ENCODE measurements around the gene HYAL4. TPM values are rescaled to one million over a fixed set of nuclear protein-coding genes. Genes with fewer than 3 reads are reported as not detected.
A peak's percentile ranks its signal among the peaks of the same experiment; 100 is the strongest.
"Not testable (repeated sequence)": the region's sequence is repeated elsewhere in the genome, so short reads cannot be mapped to it uniquely, and the experiment has no call there.

The HYAL4 gene
- total and polyA plus RNA-seq, 5 donors: 0.41 to 0.42 TPM; not detected in 3

- H3K27me3 ChIP-seq (ENCODE audit: control insufficient read depth, insufficient read depth): no peaks in the 10 kb centered on the region
- H3K9me3 ChIP-seq (ENCODE audit: control insufficient read depth, low read length): no peaks in the 10 kb centered on the region
- intact Hi-C loops (cut with DNase I): loop anchor here in 3 of 4 donors (2.0 to 10.0 kb wide), 6 partner anchors 60 to 280 kb away; no protein-coding TSS in a partner anchor
- ATAC-seq (no peak), DNase-seq (no peak)
- WGBS: 66% methylated on average over 1 of the region's 1 CpG
- H3K4me3 ChIP-seq (ENCODE audit: low read length): no peak overlapping the region
- no peaks in the 10 kb centered on the region for H3K4me1 ChIP-seq (ENCODE audit: control insufficient read depth, insufficient read depth, low read length)
- no peak overlapping the region for H3K27ac ChIP-seq (ENCODE audit: low read length)
Observed at GRCh38 chr7:123864966-123865365, 20.0 kb downstream of the HYAL4 start.

- 16% methylated on average over 3 of the region's 3 CpGs for WGBS
- Histone ChIP-seq H3K27me3 (ENCODE audit: control insufficient read depth, insufficient read depth) (no peaks in the 10 kb centered on the region), H3K27ac (ENCODE audit: low read length) (no peak overlapping the region), H3K9me3 (ENCODE audit: control insufficient read depth, low read length) (no peaks in the 10 kb centered on the region), H3K4me3 (ENCODE audit: low read length) (no peak overlapping the region), H3K4me1 (ENCODE audit: control insufficient read depth, insufficient read depth, low read length) (no peaks in the 10 kb centered on the region)
- no peak for DNase-seq
- ATAC-seq: peak; percentile 71 to 81
- intact Hi-C loops (cut with DNase I): loop anchor here in 3 of 4 donors (2.0 to 10.0 kb wide), 5 partner anchors 61 to 281 kb away; no protein-coding TSS in a partner anchor
Observed at GRCh38 chr7:123865517-123866117, 20.6 kb downstream of the HYAL4 start.

DNA sequence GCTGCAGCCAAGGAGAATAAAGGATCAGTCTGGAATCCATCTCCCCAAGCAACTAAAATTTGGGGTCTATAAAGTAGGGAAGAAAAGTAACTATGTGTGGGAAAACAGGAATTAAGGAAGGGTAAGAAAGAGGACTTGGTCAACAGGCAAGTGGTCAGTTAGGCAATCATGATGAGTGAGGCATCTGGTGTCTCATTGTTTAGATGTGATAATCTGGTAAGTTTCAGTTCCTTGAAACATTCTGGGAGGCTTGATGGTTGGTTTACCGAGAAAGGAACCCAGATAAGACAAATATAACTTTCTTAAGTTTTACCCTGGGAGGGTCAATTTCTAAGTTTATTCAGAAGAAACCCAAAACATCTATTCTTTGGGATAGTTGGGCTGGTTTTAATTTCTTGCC, 22.3 kb downstream of the HYAL4 start:
- no peak overlapping the region for H3K27ac ChIP-seq (ENCODE audit: low read length)
- no peaks in the 10 kb centered on the region for H3K9me3 ChIP-seq (ENCODE audit: control insufficient read depth, low read length)
- ATAC-seq (no peak), DNase-seq (no peak)
- no peak overlapping the region for H3K4me3 ChIP-seq (ENCODE audit: low read length)
- H3K27me3 ChIP-seq (ENCODE audit: control insufficient read depth, insufficient read depth): no peaks in the 10 kb centered on the region
- intact Hi-C loops (cut with DNase I): loop anchor here in 3 of 4 donors (5.0 to 10.0 kb wide), 4 partner anchors 62 to 282 kb away; no protein-coding TSS in a partner anchor
- H3K4me1 ChIP-seq (ENCODE audit: control insufficient read depth, insufficient read depth, low read length): no peaks in the 10 kb centered on the region
- WGBS: 70% methylated on average over 1 of the region's 1 CpG

DNA sequence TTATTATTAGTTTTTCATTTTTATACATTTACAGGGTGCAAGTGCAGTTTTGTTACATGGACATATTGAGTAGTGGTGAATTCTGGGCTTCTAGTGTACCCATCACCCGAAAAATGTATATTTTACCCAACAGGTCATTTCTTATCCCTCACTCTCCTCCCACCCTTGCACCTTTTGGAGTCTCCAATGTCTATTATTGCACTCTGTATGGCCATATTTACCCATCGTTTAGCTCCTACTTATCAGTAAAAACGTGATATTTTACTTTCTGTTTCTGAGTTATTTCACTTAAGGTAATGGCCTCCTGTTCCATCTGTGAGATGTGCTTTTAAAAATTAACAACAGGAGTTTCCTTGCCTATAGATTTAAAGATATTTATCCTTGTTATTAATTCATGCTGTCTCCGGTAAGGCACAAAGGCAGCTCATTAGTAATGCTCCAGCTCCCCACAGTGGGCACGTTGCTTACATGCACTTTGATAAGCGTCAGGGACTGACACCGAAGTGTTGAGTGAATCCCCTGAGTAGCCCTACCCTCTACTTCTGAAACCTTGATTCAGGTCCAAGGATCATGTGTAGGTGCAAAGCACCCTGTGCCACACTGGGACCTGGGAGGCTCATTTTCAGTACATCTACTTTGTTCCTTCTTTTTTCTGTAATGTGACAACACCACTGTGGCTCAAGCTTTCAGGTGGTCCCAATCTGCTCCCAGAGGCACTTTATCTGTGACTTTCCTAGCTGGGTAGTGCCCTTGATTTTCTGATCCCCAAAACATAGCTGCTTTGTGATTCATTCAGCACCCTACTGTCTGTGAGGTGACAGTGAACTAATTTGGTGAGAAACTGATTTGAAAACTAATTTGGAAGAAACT, 27.3 kb downstream of the HYAL4 start:
- DNase-seq (peak; percentile 35 to 58 (median 44)), ATAC-seq (peak; percentile 86 to 87)
- 10% methylated on average over 7 of the region's 7 CpGs for WGBS
- Histone ChIP-seq H3K27ac (ENCODE audit: low read length) (no peak overlapping the region), H3K4me1 (ENCODE audit: control insufficient read depth, insufficient read depth, low read length) (no peaks in the 10 kb centered on the region), H3K9me3 (ENCODE audit: control insufficient read depth, low read length) (no peaks in the 10 kb centered on the region), H3K27me3 (ENCODE audit: control insufficient read depth, insufficient read depth) (no peaks in the 10 kb centered on the region), H3K4me3 (ENCODE audit: low read length) (no peak overlapping the region)
- intact Hi-C loops (cut with DNase I): loop anchor here in 1 of 4 donors (10.0 kb wide), 1 partner anchor 377 kb away; no protein-coding TSS in a partner anchor

DNA sequence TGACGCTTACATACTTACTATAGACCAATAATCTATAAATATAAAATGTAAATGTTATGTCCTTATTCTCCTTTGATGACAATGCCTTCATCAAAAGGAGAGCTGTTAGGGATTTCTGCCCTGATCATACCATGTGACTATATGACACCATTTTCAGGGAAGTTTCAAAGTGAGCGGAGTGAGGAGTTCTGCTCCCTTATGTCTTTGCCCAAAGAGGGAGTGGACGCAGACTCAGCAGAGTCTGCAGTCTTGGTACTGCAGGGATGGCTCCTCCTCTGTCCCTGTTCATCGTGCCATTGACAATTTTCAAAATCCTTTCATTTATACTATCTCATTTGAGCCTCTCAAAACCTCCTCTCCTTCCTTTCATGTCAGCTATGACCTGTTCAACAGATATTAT, 27.9 kb downstream of the HYAL4 start:
- no peaks in the 10 kb centered on the region for H3K27me3 ChIP-seq (ENCODE audit: control insufficient read depth, insufficient read depth)
- ATAC-seq: no peak
- intact Hi-C loops (cut with DNase I): loop anchor here in 1 of 4 donors (10.0 kb wide), 1 partner anchor 378 kb away; no protein-coding TSS in a partner anchor
- no peak for DNase-seq
- no peak overlapping the region for H3K27ac ChIP-seq (ENCODE audit: low read length)
- no peaks in the 10 kb centered on the region for H3K4me1 ChIP-seq (ENCODE audit: control insufficient read depth, insufficient read depth, low read length)
- H3K9me3 ChIP-seq (ENCODE audit: control insufficient read depth, low read length): no peaks in the 10 kb centered on the region
- 63% methylated on average over 4 of the region's 4 CpGs for WGBS
- no peak overlapping the region for H3K4me3 ChIP-seq (ENCODE audit: low read length)

- H3K4me3 ChIP-seq (ENCODE audit: low read length): no peak overlapping the region
- no peaks in the 10 kb centered on the region for H3K27me3 ChIP-seq (ENCODE audit: control insufficient read depth, insufficient read depth)
- peaks cover 2% of the 10 kb centered on the region for H3K4me1 ChIP-seq (ENCODE audit: control insufficient read depth, insufficient read depth, low read length)
- no peaks in the 10 kb centered on the region for H3K9me3 ChIP-seq (ENCODE audit: control insufficient read depth, low read length)
- no peak overlapping the region for H3K27ac ChIP-seq (ENCODE audit: low read length)
- WGBS: 48% methylated on average over 7 of the region's 7 CpGs
- ATAC-seq (no peak), DNase-seq (no peak)
- intact Hi-C loops (cut with DNase I): loop anchor here in 1 of 4 donors (10.0 kb wide), 1 partner anchor 382 kb away; no protein-coding TSS in a partner anchor
Observed at GRCh38 chr7:123876557-123877256, 31.7 kb downstream of the HYAL4 start.

GRCh38 chr7:123879628-123880027, 34.7 kb downstream of the HYAL4 start:
- H3K27me3 ChIP-seq (ENCODE audit: control insufficient read depth, insufficient read depth): no peaks in the 10 kb centered on the region
- peaks cover 2% of the 10 kb centered on the region for H3K4me1 ChIP-seq (ENCODE audit: control insufficient read depth, insufficient read depth, low read length)
- H3K4me3 ChIP-seq (ENCODE audit: low read length): no peak overlapping the region
- H3K9me3 ChIP-seq (ENCODE audit: control insufficient read depth, low read length): no peaks in the 10 kb centered on the region
- intact Hi-C loops (cut with DNase I): loop anchor here in 1 of 4 donors (10.0 kb wide), 1 partner anchor 385 kb away; no protein-coding TSS in a partner anchor
- WGBS: 55% methylated on average over 4 of the region's 4 CpGs
- ATAC-seq (no peak), DNase-seq (no peak)
- H3K27ac ChIP-seq (ENCODE audit: low read length): no peak overlapping the region

DNA sequence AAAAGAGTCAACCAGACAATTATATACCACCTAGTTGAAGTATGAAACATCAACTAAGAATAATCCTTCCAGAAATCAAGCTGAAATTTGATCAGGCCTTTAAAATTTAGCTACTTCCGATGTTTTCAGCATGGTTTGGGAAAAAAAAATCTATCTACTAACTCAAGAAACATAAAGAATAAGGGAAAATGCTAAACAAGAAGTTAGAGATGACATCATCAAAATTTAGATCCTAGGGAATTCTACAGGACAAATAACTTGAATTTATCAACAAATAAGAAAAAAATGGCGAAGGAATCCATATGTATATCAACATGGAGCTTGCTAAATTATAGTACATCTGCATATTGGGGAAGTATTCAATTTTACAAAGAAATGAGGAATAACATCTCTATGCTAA, 36.3 kb downstream of the HYAL4 start:
- peaks cover 2% of the 10 kb centered on the region for H3K4me1 ChIP-seq (ENCODE audit: control insufficient read depth, insufficient read depth, low read length)
- no peak overlapping the region for H3K4me3 ChIP-seq (ENCODE audit: low read length)
- no peaks in the 10 kb centered on the region for H3K9me3 ChIP-seq (ENCODE audit: control insufficient read depth, low read length)
- H3K27ac ChIP-seq (ENCODE audit: low read length): no peak overlapping the region
- 93% methylated on average over 2 of the region's 2 CpGs for WGBS
- H3K27me3 ChIP-seq (ENCODE audit: control insufficient read depth, insufficient read depth): no peaks in the 10 kb centered on the region
- no peak for DNase-seq
- intact Hi-C loops (cut with DNase I): no loop called here
- no peak for ATAC-seq

DNA sequence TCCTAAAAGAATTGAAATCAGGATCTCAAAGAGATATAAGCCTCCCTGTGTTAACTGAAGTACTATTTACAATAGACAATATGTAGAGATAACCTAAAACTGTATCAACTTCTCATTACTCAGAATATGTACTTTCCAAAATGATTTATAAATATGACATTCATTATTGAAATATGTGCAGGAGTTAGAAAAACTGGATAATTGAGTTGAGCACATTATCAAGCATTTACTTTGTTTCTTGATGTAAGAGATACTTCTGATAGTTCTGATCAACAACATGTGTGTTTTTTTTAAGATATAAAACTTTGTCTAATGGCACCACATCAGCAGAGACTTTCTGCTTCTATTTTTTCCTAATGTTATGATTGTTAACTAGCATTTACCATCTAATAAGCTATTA, 38.2 kb downstream of the HYAL4 start:
- H3K4me3 ChIP-seq (ENCODE audit: low read length): no peak overlapping the region
- H3K9me3 ChIP-seq (ENCODE audit: control insufficient read depth, low read length): no peaks in the 10 kb centered on the region
- no peak overlapping the region for H3K27ac ChIP-seq (ENCODE audit: low read length)
- H3K4me1 ChIP-seq (ENCODE audit: control insufficient read depth, insufficient read depth, low read length): peaks cover 2% of the 10 kb centered on the region
- DNase-seq (no peak), ATAC-seq (no peak)
- intact Hi-C loops (cut with DNase I): no loop called here
- no peaks in the 10 kb centered on the region for H3K27me3 ChIP-seq (ENCODE audit: control insufficient read depth, insufficient read depth)

GRCh38 chr7:123888192-123888591, 43.2 kb downstream of the HYAL4 start:
- no peaks in the 10 kb centered on the region for H3K27me3 ChIP-seq (ENCODE audit: control insufficient read depth, insufficient read depth)
- H3K27ac ChIP-seq (ENCODE audit: low read length): no peak overlapping the region
- DNase-seq: no peak
- no peak for ATAC-seq
- no peaks in the 10 kb centered on the region for H3K4me1 ChIP-seq (ENCODE audit: control insufficient read depth, insufficient read depth, low read length)
- H3K4me3 ChIP-seq (ENCODE audit: low read length): no peak overlapping the region
- intact Hi-C loops (cut with DNase I): no loop called here
- H3K9me3 ChIP-seq (ENCODE audit: control insufficient read depth, low read length): no peaks in the 10 kb centered on the region

DNA sequence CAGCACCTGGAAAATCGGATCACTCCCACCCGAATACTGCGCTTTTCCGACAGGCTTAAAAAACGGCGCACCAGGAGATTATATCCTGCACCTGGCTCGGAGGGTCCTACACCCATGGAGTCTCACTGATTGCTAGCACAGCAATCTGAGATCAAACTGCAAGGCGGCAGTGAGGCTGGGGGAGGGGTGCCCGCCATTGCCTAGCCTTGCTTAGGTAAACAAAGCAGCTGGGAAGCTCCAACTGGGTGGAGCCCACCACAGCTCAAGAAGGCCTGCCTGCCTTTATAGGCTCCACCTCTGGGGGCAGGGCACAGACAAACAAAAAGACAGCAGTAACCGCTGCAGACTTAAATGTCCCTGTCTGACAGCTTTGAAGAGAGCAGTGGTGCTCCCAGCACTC, 49.8 kb downstream of the HYAL4 start:
- H3K27ac ChIP-seq (ENCODE audit: low read length); H3K27me3 ChIP-seq (ENCODE audit: control insufficient read depth, insufficient read depth); H3K9me3 ChIP-seq (ENCODE audit: control insufficient read depth, low read length); intact Hi-C loops (cut with DNase I); H3K4me3 ChIP-seq (ENCODE audit: low read length); H3K4me1 ChIP-seq (ENCODE audit: control insufficient read depth, insufficient read depth, low read length); ATAC-seq; DNase-seq: not testable (repeated sequence)
- WGBS: 93% methylated on average over 10 of the region's 10 CpGs

Measured in right cardiac atrium (tissue), 5 donors.